NCI-H2029 (cell line): Measurements from ENCODE around the gene SYT3.

Source experiments
- DNase-seq: peaks from one replicate; lab custom pipeline; 2025; lab: John Stamatoyannopoulos, UW

SYT3 gene

DNA sequence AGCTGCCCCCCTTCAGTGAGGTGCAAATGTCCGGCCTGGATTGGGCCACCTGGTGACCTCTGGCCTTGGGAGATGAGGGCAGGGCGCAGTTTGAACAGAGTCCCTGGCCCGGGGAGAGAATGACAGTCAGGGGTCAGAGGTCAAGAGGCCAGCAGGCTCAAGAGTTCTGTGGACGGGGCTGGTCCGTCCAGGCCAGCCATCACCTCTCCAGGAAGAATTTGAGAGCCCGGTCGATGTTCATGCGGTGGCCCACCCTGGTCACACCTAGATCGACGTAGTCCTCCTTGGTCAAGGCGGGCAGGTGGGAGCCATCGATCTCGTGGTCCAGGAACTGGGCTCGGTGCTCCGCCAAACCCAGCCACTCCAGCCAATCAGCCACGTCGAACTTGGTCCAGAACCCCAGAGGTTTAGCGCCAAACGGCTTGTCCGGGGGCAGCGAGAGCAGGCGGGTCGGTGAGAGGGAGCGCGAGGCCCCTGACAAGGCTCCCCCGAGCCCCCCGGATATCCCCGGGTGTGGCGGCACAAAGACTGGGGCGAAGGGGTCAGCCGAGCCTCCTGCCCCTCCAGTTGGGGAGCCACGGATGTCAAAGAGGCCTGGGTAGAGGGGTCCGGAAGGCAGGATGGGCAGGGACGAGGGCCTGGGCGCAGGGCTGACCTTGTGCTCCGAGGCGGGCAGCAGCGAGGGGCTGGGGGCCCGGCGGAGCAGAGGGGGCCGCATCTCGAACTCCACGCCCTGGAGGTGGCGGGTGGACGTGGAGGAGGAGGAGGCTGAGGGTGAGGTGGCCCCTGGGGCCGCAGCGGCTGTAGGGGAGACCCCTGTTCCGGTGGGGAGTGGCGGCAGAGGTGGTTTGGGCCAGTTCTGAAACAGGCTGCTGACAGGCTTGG, 22.3 kb upstream of the SYT3 start:
- no peak for DNase-seq

- DNase-seq, result no peak
These were observed 21.3 kb upstream of the SYT3 start for GRCh38 chr19:50661023-50661422.

DNA sequence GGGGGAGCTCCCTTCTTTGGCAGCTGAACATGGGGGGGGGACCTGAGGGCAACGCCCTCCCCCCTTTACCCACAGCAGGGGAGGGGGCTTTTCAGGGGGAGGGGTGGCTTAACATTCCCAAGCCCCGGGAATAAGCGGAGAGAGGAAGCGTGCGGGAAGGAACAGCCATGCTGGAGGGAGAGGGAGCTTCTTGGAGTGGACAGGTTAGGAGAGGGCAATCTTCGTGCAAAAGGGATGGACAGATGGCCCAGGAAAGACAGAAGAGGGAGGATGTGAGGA, 20.3 kb upstream of the SYT3 start:
- DNase-seq, result no peak

- no peak for DNase-seq
These were observed 19.8 kb upstream of the SYT3 start for GRCh38 chr19:50659318-50660087.

DNA sequence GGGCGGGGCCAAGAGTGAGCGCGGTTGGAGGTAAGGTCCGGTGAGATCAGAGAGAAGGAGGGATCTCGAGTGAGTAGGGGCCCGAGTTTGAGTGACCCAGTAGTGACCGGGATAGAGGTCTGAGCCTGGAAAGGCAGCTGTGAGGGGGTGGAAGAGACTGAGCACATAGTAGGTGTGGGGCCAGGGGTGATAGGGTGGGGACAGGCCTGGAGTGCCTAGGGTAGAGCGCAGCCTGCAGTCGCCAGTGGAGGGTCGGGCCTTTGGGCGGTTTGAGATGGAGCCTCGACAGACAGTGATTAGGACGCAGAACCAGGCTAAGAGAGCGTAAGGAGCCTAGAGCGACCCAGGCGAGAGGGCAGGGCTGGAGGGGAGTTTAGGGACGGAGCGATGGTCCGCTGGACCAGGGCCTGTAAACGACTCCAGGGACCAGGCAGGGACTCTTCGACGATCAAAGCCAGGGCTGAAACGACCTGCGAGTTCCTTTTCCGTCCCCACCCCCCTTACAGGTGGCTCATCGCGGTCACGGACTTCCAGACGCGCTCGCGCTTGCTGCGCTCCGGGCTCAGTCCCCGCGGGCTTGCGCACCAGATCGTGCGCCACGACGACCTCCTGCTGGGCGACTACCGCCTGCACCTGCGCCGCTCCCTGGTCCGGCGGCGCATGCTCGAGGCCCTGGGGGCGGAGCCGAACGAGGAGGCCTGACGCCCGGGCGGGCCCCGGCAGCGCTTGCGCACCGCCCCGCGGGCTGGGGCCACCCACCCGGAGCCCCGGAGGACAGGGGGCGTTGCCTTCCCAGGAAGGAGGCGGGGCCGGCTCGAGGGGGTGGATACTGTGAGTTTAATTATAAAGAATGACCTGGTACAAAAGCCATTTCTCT, 19.0 kb upstream of the SYT3 start:
- DNase-seq, result no peak

GRCh38 chr19:50657712-50658440, 18.2 kb upstream of the SYT3 start:
- peak; percentile 12 for DNase-seq

DNA sequence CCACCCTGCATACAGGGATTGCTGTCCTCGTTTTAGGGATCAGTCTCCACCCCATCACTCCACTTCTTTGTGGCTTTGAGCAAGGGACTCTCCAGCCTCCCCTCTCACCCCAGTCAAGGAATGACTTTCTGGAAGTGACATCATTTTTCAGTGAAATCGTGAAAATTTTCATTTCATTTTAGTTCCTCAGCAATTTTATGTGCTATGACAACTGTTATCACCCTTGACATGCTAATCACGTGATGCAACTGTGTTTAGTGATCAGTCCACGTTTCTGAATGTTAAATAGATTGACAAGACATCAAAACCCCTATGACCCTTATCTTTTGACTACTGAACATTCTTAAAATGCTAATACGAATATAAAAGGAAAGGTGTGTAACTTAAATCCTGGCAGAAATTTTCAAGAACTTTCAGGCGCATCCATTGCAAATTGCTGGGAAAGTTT, 17.6 kb upstream of the SYT3 start:
- no peak for DNase-seq

DNA sequence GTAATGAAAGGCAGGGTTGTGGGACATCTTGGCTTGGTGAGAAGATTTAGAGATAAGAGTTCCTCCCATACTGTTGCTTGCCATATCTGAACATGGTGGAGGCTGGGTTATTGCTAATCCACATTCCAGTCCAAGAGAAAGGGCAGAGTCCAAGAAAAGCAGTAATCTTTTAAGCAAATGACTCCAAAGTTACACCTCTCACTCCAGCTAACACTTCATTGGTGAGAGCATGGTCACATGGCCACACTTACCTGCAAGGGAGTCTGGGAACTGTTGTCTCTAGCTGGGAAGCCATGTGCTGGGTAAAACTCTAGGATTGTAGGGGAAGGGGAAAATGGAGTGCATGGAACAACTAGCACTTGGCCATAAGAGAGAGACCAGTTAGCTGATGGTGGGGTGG, 15.2 kb upstream of the SYT3 start:
- no peak for DNase-seq

DNA sequence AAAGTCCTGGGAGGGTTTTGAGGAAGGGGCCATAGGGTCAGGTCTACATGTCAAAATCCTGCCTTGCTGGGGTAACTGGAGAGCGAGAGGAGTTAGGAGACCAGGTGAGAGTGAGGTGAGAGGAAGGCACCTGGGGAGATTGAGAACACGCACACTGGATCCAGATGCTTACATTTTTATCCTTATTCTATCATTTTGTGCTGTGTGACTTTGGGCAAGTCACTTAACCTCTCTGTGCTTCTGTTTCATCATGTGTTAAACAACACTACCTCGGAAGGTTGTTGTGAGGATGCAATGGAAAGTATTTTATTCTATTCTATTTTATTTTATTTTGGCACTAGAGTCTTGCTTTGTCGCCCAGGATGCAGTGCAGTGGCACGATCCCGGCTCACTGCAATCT, 13.0 kb upstream of the SYT3 start:
- no peak for DNase-seq

- DNase-seq, result no peak
These were observed 11.5 kb upstream of the SYT3 start for GRCh38 chr19:50651174-50651573.

DNA sequence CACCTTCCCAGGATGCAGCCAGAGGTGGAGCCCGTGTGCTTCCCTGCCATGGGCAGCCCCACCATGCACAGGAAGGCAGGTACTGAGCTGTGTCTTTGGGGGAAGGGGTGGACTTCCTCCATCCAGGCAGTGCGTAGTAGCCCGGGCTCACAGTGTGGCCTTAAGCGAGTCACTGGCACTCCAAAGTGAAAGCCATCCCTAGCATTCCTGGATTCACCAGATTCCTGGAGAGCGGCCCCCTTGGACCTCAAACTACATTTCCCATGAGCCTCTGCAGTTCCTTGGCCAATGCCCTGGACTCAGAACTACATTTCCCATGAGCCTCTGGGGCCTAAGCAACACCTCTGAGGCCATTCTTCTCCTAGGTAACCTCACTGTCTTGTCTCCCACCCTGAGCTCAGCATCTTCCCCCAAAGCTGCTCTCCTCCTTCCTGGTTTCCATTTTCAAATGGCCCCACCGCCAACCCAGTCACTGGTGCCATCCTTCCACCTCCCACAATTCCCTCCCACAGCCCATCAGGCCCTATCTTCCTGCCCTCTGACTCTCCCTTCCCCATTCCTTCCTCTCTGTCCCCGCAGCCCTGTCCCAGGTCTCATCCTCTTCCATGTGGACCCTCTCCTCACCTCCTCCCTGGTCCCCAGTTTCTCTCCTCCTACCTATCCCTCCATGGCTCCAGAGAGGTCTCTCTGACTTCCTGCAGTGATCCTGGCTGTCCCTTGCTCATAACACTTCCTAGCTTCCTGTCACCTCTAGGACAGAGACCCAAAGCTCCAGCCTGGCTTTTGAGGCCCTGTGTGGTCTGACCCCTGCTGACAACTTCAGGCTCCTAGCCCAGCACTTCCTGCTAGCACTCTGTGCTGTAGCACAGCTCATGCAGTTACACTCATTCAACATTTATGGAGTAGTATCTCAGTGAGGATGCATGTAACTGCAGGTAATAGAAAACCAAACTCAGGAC, 10.0 kb upstream of the SYT3 start, which contains the start of gene C19orf81:
Gene C19orf81 (plus strand): TSS at position 13 of the 959 bp plus-strand sequence. CDS start 0 bp downstream, at position 13.
- no peak for DNase-seq

DNA sequence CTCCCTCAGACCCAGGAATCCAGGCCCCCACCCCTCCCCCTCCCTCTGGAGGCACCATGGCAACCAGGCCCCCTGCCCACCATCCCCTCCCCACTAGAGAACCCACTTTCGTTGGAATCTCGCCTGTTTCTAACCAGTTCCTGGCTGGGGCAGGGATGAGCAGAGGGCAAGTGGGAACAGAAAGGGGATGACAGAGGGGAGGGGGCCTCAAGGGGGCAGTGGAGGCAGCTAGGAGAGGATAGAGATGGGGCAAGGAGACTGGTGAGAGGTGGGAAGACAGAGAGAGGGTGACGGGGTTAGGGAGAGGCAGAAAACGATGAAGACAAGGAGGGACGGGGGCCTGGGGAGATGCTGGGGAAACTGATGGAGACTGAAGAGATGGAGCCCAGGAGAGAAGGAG, 9.0 kb upstream of the SYT3 start:
- DNase-seq, result no peak

DNA sequence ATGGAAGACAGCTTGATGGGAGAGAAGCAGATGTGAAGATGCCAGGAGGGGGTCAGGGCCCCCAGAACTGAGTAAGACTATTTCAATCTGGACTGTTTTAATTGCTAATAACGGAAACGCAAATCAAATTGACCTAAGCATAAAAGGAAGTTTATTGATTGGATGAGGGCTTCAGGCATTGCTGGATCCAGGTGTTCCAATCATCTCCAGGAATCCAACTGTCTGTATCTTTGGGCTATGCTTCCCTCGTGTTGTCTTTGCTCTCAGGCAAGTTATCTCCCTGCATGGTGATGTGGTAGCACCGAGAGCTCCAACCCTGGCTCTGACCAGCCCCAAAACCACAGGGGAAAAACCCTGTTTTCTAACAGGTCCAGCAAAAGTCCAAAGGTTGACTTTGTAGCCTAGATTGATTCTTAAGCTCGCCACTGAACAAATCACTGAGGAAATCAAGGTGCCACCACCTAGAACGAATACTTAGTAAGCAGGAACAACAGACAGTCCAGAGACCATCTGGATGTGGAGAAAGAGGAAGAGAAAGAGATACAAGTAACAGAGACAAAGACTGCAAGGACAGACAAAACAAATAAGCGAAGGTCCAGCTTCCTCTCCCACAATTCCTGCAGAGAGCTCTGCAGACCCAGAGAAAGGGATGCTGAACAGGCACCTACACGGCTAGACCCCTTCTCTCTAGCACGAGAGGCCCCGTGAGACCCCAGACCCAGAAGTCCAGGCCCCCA, 8.4 kb upstream of the SYT3 start:
- no peak for DNase-seq

DNA sequence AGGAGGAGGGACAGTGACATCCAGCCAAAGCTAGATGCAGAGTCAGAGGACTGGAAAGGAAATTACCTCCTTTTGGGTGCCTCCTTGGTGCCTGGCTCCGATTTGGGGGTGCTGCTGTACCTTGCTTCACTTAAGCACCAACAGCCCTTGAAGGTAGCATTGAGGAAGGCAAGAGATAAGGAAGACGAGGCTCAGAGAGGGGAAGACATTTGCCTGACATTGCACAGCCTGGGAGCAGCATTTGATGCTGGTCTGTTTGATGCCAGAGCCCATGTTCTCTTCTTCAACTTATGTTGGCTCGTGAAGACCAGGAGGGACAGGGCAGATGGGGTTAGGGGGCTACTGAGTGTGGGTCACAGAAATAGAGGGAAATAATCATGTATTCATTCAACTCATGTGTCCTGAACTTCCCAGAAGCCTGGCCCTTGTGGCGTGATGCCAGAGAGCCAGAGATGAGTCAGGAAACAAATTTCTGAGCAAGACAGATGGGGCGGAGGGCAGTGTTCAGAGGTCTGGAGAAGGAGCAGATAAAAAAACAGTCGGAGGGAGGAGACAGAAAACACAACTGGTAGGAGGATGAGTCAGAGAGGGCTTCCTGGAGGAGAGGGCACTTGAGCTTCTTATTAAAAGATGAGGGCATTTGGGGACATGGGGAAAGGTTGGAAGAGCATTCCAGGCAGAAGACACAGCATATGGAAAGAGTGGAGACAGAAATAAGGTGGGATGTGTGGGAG, 6.6 kb upstream of the SYT3 start:
- DNase-seq, result no peak

DNA sequence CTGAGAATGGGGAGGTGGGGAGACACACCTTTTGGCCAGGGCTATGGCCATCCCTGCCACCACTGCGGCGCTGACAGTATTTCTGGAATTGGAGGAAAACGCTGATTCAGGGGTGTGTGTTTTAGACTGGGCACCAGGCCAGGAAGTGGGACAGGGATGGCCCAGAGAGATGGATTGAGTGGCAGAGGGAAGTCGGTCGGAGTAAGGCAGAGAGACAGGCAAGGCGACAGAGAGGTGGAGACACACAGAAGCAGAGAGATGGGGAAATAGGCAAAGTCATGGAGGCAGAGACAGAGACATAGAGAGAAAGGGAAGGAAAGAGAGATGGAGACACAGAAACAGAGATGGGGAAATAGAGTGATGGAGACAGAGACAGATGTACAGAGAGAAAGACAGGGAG, 5.4 kb upstream of the SYT3 start:
- no peak for DNase-seq

GRCh38 chr19:50644315-50644915, 4.7 kb upstream of the SYT3 start:
- DNase-seq, result no peak

GRCh38 chr19:50640368-50640767, 687 bp upstream of the SYT3 start:
- no peak for DNase-seq

GRCh38 chr19:50638600-50638999, 1.1 kb downstream of the SYT3 start:
- no peak for DNase-seq
